ENCODE measurements around the gene TRAP1.

- TF ChIP-seq CTCF (IDR thresholded peaks at IDR 0.05) (no peak), REST (IDR thresholded peaks at IDR 0.05) (no peak), BHLHE40 (IDR thresholded peaks at IDR 0.05; ENCODE audit: low read depth, low read length) (no peak), ELK1 (IDR thresholded peaks at IDR 0.05; ENCODE audit: low read depth, low read length) (no peak), HDAC2 (IDR thresholded peaks at IDR 0.05) (no peak), JUN (IDR thresholded peaks at IDR 0.05) (no peak), ZNF302 (CRISPR knock-in tag; IDR thresholded peaks at IDR 0.05) (no peak), MAX (IDR thresholded peaks at IDR 0.05) (no peak), TFCP2L1 (CRISPR knock-in tag; IDR thresholded peaks at IDR 0.05) (no peak), POLR2A (IDR thresholded peaks at IDR 0.05; ENCODE audit: low read length) (no peak)
Observed at GRCh38 chr16:3752984-3753383, 35.7 kb upstream of the TRAP1 start.

All from A549 (cell line).